ENCODE results near the gene SLC35E2B.

SLC35E2B gene

DNA sequence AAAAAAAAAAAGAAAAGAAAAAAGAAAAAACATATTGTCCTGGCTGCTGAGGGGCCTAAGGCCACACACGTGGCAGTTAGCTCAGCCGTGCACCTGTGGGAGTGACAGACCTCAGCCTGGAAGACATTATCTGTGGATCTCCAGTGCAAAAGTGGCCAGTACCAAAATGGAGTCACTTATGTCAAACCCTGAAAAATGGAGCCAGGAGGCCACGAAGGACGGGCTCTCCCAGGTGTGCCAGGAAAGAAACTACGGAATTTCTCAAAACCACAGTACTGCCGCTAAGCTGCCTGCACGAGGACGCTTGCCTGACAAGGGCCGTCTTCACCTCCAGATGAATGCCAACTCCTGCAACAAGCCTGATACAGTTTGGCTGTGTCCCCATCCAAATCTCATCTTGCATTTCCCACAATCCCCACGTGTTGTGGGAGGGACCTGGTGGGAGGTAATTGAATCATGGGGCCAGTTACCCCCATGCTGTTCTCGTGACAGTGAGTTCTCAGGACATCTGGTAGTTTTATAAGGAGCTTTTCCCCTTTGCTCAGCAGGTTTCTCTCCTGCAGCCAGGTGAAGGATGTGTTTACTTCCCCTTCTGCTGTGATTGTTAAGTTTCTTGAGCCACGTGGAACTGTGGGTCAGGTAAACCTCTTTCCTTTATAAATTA is 82.6 kb downstream of the SLC35E2B start:
- DNase-seq (ENCODE audit: low spot score): no peak
